ENCODE measurements around the gene OPTC.

OPTC gene

DNA sequence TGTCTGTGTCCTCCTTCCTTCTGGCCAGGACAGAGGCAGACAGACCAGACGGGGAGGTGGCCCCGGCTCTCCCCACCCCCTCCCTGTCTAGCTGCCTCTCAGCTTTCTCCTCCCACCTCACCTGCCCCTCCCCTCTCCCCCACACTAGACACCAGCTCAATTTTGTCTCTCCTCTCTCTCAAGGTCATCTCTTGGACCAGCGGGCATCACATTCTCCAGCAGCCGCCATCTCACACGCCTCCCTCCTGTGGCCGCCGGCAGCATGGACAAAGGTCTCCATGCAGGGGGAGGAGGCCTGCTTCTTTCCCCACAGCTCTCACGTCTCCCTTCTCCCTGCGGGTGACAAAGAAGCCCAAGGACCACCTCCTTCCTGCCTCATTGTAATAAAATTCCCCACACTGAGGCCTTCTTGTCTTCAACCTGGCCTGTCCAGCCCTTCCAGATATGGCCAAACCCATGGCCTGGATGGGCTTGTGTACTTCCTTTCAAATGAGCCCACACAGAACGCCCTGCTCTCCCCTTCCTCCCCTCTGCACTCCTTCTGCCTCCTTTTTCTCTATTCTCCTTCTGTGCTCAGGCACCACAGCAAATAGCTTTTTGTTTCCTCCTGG is 14.6 kb downstream of the OPTC start:
- H3K79me2 ChIP-seq (ENCODE audit: insufficient read depth, low read depth), result no peaks in the 10 kb centered on the region
- TF ChIP-seq, protein P1, sequence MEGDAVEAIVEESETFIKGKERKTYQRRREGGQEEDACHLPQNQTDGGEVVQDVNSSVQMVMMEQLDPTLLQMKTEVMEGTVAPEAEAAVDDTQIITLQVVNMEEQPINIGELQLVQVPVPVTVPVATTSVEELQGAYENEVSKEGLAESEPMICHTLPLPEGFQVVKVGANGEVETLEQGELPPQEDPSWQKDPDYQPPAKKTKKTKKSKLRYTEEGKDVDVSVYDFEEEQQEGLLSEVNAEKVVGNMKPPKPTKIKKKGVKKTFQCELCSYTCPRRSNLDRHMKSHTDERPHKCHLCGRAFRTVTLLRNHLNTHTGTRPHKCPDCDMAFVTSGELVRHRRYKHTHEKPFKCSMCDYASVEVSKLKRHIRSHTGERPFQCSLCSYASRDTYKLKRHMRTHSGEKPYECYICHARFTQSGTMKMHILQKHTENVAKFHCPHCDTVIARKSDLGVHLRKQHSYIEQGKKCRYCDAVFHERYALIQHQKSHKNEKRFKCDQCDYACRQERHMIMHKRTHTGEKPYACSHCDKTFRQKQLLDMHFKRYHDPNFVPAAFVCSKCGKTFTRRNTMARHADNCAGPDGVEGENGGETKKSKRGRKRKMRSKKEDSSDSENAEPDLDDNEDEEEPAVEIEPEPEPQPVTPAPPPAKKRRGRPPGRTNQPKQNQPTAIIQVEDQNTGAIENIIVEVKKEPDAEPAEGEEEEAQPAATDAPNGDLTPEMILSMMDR (conservative IDR thresholded peaks at IDR 0.05; ENCODE audit: low read depth, low read length), result no peak
- no peak overlapping the region for H2AFZ ChIP-seq (ENCODE audit: low read depth)
- H3K4me2 ChIP-seq, result no peak overlapping the region
- H3K4me1 ChIP-seq (ENCODE audit: low read depth, poor library complexity, severe bottlenecking), result no peaks in the 10 kb centered on the region
- no peak overlapping the region for H3K27ac ChIP-seq
- no peaks in the 10 kb centered on the region for H3K36me3 ChIP-seq (ENCODE audit: insufficient read depth)
- no peak overlapping the region for H3K4me3 ChIP-seq (IDR thresholded peaks at IDR 0.05; ENCODE audit: insufficient read depth, low read depth, low read length)
- H3K27me3 ChIP-seq (ENCODE audit: insufficient read depth, low read depth), result no peaks in the 10 kb centered on the region
- H3K9ac ChIP-seq, result no peak overlapping the region
- H4K20me1 ChIP-seq (ENCODE audit: insufficient read depth), result no peaks in the 10 kb centered on the region

DNA sequence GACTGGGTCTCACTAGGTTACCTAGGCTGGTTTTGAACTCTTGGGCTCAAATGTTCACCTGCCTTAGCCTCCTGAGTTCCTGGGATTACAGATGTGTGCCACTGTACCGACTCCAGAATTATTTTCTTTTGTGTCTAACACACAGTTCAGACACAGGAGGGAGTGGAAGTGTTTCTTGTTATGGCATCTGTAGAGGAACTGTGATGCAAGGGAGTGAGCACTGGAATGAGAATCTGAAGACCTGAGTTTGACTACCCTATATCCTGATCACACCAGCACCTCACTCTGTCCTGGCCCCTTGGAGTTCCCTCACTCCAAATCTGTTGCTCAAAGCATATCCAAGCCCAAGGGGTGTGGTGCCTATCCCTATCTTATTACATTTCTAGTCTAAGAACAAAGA is 15.2 kb downstream of the OPTC start:
- H3K79me2 ChIP-seq (ENCODE audit: insufficient read depth, low read depth), result no peaks in the 10 kb centered on the region
- TF ChIP-seq, protein P1 (conservative IDR thresholded peaks at IDR 0.05; ENCODE audit: low read depth, low read length), result no peak
- no peak overlapping the region for H3K9ac ChIP-seq
- no peaks in the 10 kb centered on the region for H3K36me3 ChIP-seq (ENCODE audit: insufficient read depth)
- no peak overlapping the region for H3K4me2 ChIP-seq
- H3K4me3 ChIP-seq (IDR thresholded peaks at IDR 0.05; ENCODE audit: insufficient read depth, low read depth, low read length), result no peak overlapping the region
- no peaks in the 10 kb centered on the region for H4K20me1 ChIP-seq (ENCODE audit: insufficient read depth)
- no peaks in the 10 kb centered on the region for H3K4me1 ChIP-seq (ENCODE audit: low read depth, poor library complexity, severe bottlenecking)
- H3K27me3 ChIP-seq (ENCODE audit: insufficient read depth, low read depth), result no peaks in the 10 kb centered on the region
- H3K27ac ChIP-seq, result no peak overlapping the region
- no peak overlapping the region for H2AFZ ChIP-seq (ENCODE audit: low read depth)

DNA sequence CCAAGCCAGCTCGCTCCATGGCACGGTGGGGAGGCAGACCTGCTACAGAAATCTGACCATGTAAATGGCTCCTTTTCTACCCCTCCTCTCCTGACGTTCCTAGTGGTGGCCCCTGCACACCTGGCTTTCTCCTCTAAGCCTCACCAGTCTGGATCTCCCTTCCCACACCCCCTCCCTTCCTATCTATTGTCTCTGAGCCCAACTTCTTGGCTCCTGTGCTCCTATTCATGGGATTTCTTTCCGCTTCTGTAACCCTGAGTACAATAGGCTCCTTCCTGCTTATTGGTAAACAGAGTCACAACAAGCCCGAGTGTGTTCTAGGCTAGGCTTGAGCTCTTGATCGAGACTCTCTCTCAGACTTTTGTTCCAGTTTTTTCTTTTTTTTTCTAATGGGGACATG is 17.6 kb downstream of the OPTC start:
- H3K27ac ChIP-seq, result no peak overlapping the region
- no peak overlapping the region for H3K4me2 ChIP-seq
- H3K4me1 ChIP-seq (ENCODE audit: low read depth, poor library complexity, severe bottlenecking), result no peaks in the 10 kb centered on the region

DNA sequence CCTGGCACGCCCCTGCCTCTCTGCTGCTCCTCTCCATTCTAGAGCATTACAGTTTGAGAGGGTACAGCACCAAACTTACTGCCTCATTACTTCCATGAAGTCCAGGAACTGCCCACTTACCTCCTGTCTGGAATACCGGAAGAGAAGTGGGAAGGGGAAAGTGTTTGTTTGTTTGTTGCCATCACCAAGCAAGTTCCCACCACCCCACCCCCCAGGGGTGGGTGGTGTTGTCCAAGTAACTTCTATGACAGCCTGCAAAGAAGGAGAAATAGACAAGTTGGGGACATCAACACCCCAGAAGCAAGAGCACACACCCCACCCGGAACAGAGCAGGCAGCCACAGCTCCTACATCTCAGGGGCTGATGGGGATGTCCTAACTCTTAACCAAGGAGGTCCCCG is 18.0 kb downstream of the OPTC start:
- no peak overlapping the region for H3K27ac ChIP-seq
- no peaks in the 10 kb centered on the region; the same call in 1 of the 2 replicates for H3K27me3 ChIP-seq (ENCODE audit: insufficient read depth, low read depth)
- H3K4me3 ChIP-seq (IDR thresholded peaks at IDR 0.05; ENCODE audit: insufficient read depth, low read depth, low read length), result no peak overlapping the region
- no peak overlapping the region for H3K4me2 ChIP-seq
- no peak overlapping the region for H3K9ac ChIP-seq
- H4K20me1 ChIP-seq (ENCODE audit: insufficient read depth), result no peaks in the 10 kb centered on the region
- H3K4me1 ChIP-seq (ENCODE audit: low read depth, poor library complexity, severe bottlenecking), result no peaks in the 10 kb centered on the region
- no peaks in the 10 kb centered on the region for H3K79me2 ChIP-seq (ENCODE audit: insufficient read depth, low read depth)
- H2AFZ ChIP-seq (ENCODE audit: low read depth), result no peak overlapping the region
- TF ChIP-seq, protein P1 (conservative IDR thresholded peaks at IDR 0.05; ENCODE audit: low read depth, low read length), result no peak
- no peaks in the 10 kb centered on the region for H3K36me3 ChIP-seq (ENCODE audit: insufficient read depth)

More for the DNA sequence above, 17.6 kb downstream of the OPTC start:
- Histone ChIP-seq H3K9ac (no peak overlapping the region), H4K20me1 (ENCODE audit: insufficient read depth) (no peaks in the 10 kb centered on the region), H3K4me3 (IDR thresholded peaks at IDR 0.05; ENCODE audit: insufficient read depth, low read depth, low read length) (no peak overlapping the region), H2AFZ (ENCODE audit: low read depth) (no peak overlapping the region), H3K79me2 (ENCODE audit: insufficient read depth, low read depth) (no peaks in the 10 kb centered on the region), H3K36me3 (ENCODE audit: insufficient read depth) (no peaks in the 10 kb centered on the region), H3K27me3 (ENCODE audit: insufficient read depth, low read depth) (no peaks in the 10 kb centered on the region; the same call in 1 of the 2 replicates)
- TF ChIP-seq, protein P1 (conservative IDR thresholded peaks at IDR 0.05; ENCODE audit: low read depth, low read length), result no peak

Measured in KMS-11 (cell line).